Right lung (tissue), 5 donors: ENCODE results near the gene TMEM132C. TPM values are rescaled to one million over a fixed set of nuclear protein-coding genes. Genes with fewer than 3 reads are reported as not detected.
A peak's percentile ranks its signal among the peaks of the same experiment; 100 is the strongest.

Experiments
- DNase-seq, 2 donors: peaks; one replicate each; pipeline ENCODE4 v3.0.0-alpha.2; 2013
- polyA plus RNA-seq, 5 donors: library from polyadenylated mRNA; unstranded; fragments of 120-200 nt; gene quantifications; one replicate each; pipeline versions ENCODE4 v1.2.1 to v1.2.3, GENCODE V29; 2013; ENCODE audit warnings: inconsistent platforms in 1 of 5, low replicate concordance in 1 of 5; ENCODE audit not compliant: insufficient read length in 5 of 5, insufficient read depth in 1 of 5

TMEM132C gene
- polyA plus RNA-seq, 5 donors, result 29.7 to 33.7 (median 30.4) TPM

- DNase-seq, result no peak
Measured at GRCh38 chr12:128654468-128654867, 387.5 kb downstream of the TMEM132C start.

GRCh38 chr12:128657378-128657777, 390.4 kb downstream of the TMEM132C start:
- no peak for DNase-seq

GRCh38 chr12:128660532-128661225, 393.7 kb downstream of the TMEM132C start:
- no peak for DNase-seq

GRCh38 chr12:128661226-128661569, 394.2 kb downstream of the TMEM132C start:
- DNase-seq, result no peak

GRCh38 chr12:128662101-128662500, 395.1 kb downstream of the TMEM132C start:
- peak in 1 of 2 donors; percentile 33 for DNase-seq

GRCh38 chr12:128664501-128664900, 397.5 kb downstream of the TMEM132C start:
- no peak for DNase-seq

- DNase-seq, result no peak
Measured at GRCh38 chr12:128667193-128667592, 400.2 kb downstream of the TMEM132C start.

GRCh38 chr12:128671528-128672042, 404.6 kb downstream of the TMEM132C start:
- DNase-seq, result no peak

- DNase-seq, result no peak
Measured at GRCh38 chr12:128672428-128672827, 405.5 kb downstream of the TMEM132C start.

GRCh38 chr12:128672893-128673292, 405.9 kb downstream of the TMEM132C start:
- no peak for DNase-seq

- DNase-seq, result no peak
Measured at GRCh38 chr12:128675576-128675975, 408.6 kb downstream of the TMEM132C start.

- no peak for DNase-seq
Measured at GRCh38 chr12:128680555-128680954, 413.6 kb downstream of the TMEM132C start.

GRCh38 chr12:128682548-128683275, 415.7 kb downstream of the TMEM132C start:
- DNase-seq, result no peak

- DNase-seq, result peak; percentile 51 to 61
Measured at GRCh38 chr12:128684352-128684751, 417.4 kb downstream of the TMEM132C start.

GRCh38 chr12:128685903-128686475, 419.0 kb downstream of the TMEM132C start:
- DNase-seq, result no peak

GRCh38 chr12:128687851-128688250, 420.9 kb downstream of the TMEM132C start:
- DNase-seq, result no peak

GRCh38 chr12:128690641-128691040, 423.7 kb downstream of the TMEM132C start:
- DNase-seq, result no peak

GRCh38 chr12:128693115-128693514, 426.1 kb downstream of the TMEM132C start:
- DNase-seq, result no peak

GRCh38 chr12:128693771-128694170, 426.8 kb downstream of the TMEM132C start:
- no peak for DNase-seq

GRCh38 chr12:128694445-128694844, 427.5 kb downstream of the TMEM132C start:
- DNase-seq, result no peak

- no peak for DNase-seq
Measured at GRCh38 chr12:128695697-128696096, 428.7 kb downstream of the TMEM132C start.

GRCh38 chr12:128698301-128698972, 431.5 kb downstream of the TMEM132C start:
- DNase-seq, result no peak
